PC-9 (cell line): ENCODE data around the gene JDP2. TPM values are rescaled to one million over a fixed set of nuclear protein-coding genes. Genes with fewer than 3 reads are reported as not detected.

ENCODE experiments used
- BruUV-seq: library from RNA; stranded (reverse); fragments of 400-500 nt; replicated peaks from 2 replicates; lab custom pipeline; 2021; lab: Mats Ljungman, UMichigan
- CTCF ChIA-PET: fragments of 300-600 bp; sonication (Branson Sonifier 250); formaldehyde crosslinking; loops from one replicate; lab custom pipeline; 2022; ENCODE audit warnings: antibody characterized with exemption; lab: Charles Lee
- POLR2A ChIA-PET: fragments of 300-600 bp; sonication (Branson Sonifier 250); formaldehyde crosslinking; loops from one replicate; lab custom pipeline; 2022; ENCODE audit warnings: antibody characterized with exemption; ENCODE audit not compliant: unreplicated experiment; lab: Charles Lee
- DNase-seq, 2 experiments: peaks; one replicate each; pipeline versions ENCODE4 v3.0.0 to v3.0.0-alpha.2; 2015 to 2022; ENCODE audit warnings: mixed read lengths in 1 of 2
- H2AFZ ChIP-seq: fragments of 200-600 bp; sonication (generic); 2 replicates; pipeline ENCODE4 v1.8.1; 2017; ENCODE audit warnings: antibody characterized with exemption
- H3F3A ChIP-seq: fragments of 200-600 bp; sonication (generic); 2 replicates; pipeline ENCODE4 v1.8.1; 2017; ENCODE audit warnings: antibody characterized with exemption, mild to moderate bottlenecking, low read depth; ENCODE audit not compliant: insufficient read depth
- H3K27ac ChIP-seq: fragments of 200-600 bp; sonication (generic); 2 replicates; pipeline ENCODE4 v1.6.1; 2016; ENCODE audit warnings: mixed run types
- H3K27me3 ChIP-seq: fragments of 200-600 bp; sonication (generic); 2 replicates; pipeline ENCODE4 v1.6.1; 2016; ENCODE audit warnings: low read depth, mixed run types; ENCODE audit not compliant: insufficient read depth
- H3K36me3 ChIP-seq: fragments of 200-600 bp; sonication (generic); 2 replicates; pipeline ENCODE4 v1.6.1; 2016; ENCODE audit warnings: low read depth, mixed run types
- H3K4me1 ChIP-seq: fragments of 200-600 bp; sonication (generic); replicated peaks from 2 replicates; pipeline ENCODE4 v1.6.1; 2016; ENCODE audit warnings: mixed run types; ENCODE audit not compliant: insufficient read depth
- H3K4me2 ChIP-seq: fragments of 200-600 bp; sonication (generic); 2 replicates; pipeline ENCODE4 v1.6.1; 2017; ENCODE audit warnings: mixed run types
- H3K4me3 ChIP-seq: fragments of 200-600 bp; sonication (generic); 2 replicates; pipeline ENCODE4 v1.6.1; 2016; ENCODE audit warnings: mixed run types
- H3K79me2 ChIP-seq: fragments of 200-600 bp; sonication (generic); 2 replicates; pipeline ENCODE4 v1.6.1; 2017; ENCODE audit warnings: low read depth, mixed run types
- H3K9me2 ChIP-seq: fragments of 200-600 bp; sonication (generic); 2 replicates; pipeline ENCODE4 v1.8.1; 2017; ENCODE audit warnings: mild to moderate bottlenecking; ENCODE audit not compliant: insufficient read depth
- H3K9me3 ChIP-seq: fragments of 200-600 bp; sonication (generic); 2 replicates; pipeline ENCODE4 v1.8.1; 2016; ENCODE audit warnings: low read depth; ENCODE audit not compliant: insufficient read depth
- H4K20me1 ChIP-seq: fragments of 200-600 bp; sonication (generic); 2 replicates; pipeline ENCODE4 v1.8.1; 2017; ENCODE audit not compliant: insufficient read depth
- EZH2 ChIP-seq: fragments of 200-600 bp; sonication (generic); IDR thresholded peaks from 2 replicates; pipeline ENCODE4 v1.8.0; 2017; ENCODE audit warnings: antibody characterized with exemption, low read depth
- intact Hi-C: fragments of 100-400 bp; cut with micrococcal nuclease; formaldehyde crosslinking; loops from one replicate; pipeline ENCODE4 v1.10.0; 2022; ENCODE audit not compliant: unreplicated experiment
- total RNA-seq: library from RNA; stranded (reverse); gene quantifications from 2 replicates; pipeline ENCODE4 v1.2.3, GENCODE V29; 2021
- TF ChIP-seq, protein P1 (sequence below): fragments of 200-600 bp; sonication (generic); conservative IDR thresholded peaks from 2 replicates; pipeline ENCODE4 v1.6.1; 2017; ENCODE audit warnings: mixed run types, antibody characterized with exemption, mild to moderate bottlenecking, moderate library complexity

JDP2 gene
- total RNA-seq, 1 experiment from 2014 or later = 186 TPM

DNA sequence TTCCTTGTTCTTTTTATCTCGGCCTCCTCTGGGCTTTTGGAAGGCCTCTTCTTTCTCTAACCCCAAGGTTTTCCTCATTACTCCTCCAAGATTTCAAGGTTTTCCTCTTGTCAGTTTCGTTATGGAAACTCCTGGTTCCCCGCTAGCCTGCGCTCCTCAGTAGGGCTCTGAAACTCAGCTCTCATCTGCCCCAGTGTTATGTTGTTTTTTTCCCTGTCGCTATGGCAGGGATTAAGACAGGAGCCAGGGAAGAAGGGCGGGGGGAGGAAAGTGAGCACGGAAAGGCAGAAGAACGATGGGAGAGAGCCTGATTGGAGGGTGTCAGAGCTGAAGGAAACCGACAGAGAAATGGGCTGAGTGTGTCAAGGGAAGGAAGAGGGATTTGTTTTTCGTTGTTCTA lies 26.5 kb upstream of the JDP2 start:
- peaks cover 33% of the 10 kb centered on the region for H3F3A ChIP-seq
- no peak for DNase-seq
- intact Hi-C loops = no loop called here
- no peaks in the 10 kb centered on the region for H3K9me2 ChIP-seq
- peaks cover 31% of the 10 kb centered on the region for H3K4me1 ChIP-seq
- no peak overlapping the region for H3K4me3 ChIP-seq
- no peaks in the 10 kb centered on the region for H3K79me2 ChIP-seq
- H3K36me3 ChIP-seq = no peaks in the 10 kb centered on the region
- peak overlapping the region; percentile 70 for H3K27ac ChIP-seq
- BruUV-seq = no TSS peak
- TF ChIP-seq EZH2 = no peak
- TF ChIP-seq, protein P1, sequence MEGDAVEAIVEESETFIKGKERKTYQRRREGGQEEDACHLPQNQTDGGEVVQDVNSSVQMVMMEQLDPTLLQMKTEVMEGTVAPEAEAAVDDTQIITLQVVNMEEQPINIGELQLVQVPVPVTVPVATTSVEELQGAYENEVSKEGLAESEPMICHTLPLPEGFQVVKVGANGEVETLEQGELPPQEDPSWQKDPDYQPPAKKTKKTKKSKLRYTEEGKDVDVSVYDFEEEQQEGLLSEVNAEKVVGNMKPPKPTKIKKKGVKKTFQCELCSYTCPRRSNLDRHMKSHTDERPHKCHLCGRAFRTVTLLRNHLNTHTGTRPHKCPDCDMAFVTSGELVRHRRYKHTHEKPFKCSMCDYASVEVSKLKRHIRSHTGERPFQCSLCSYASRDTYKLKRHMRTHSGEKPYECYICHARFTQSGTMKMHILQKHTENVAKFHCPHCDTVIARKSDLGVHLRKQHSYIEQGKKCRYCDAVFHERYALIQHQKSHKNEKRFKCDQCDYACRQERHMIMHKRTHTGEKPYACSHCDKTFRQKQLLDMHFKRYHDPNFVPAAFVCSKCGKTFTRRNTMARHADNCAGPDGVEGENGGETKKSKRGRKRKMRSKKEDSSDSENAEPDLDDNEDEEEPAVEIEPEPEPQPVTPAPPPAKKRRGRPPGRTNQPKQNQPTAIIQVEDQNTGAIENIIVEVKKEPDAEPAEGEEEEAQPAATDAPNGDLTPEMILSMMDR = no peak
- H3K4me2 ChIP-seq = peak overlapping the region; percentile 69
- H3K27me3 ChIP-seq = no peaks in the 10 kb centered on the region
- POLR2A ChIA-PET = no interaction called here
- no peaks in the 10 kb centered on the region for H3K9me3 ChIP-seq
- H4K20me1 ChIP-seq = no peaks in the 10 kb centered on the region
- no peak overlapping the region for H2AFZ ChIP-seq
- CTCF ChIA-PET = interaction anchor here (1.8 kb wide), 1 partner anchor 160 kb away, joined by 12 read pairs; no protein-coding TSS in a partner anchor

DNA sequence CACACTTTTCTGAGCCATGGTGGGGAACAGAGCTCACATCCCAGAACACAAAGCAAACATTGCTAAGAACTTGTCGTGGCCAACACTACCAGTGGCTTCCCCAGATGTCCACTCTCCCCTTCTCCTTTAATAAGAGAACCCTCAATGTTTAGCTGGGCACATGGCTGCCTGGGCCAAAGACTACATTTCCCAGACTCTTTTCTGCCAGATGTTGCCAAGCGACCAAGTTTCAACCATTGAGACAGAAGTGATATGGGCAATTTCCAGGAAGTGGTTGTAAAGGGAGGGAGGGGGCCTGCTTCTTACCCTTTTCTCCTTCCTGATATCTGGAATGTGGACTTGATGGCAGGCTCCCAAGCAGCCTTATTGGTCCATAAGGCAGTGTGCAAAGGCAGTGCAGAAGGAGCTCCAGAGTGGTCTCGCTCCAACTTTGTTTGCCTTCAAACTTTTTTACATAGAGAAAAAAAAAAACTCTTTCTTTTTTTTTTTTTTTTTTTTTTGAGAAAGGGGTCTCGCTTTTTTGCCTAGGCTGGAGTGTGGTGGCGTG lies 24.9 kb upstream of the JDP2 start:
- H3F3A ChIP-seq = peaks cover 33% of the 10 kb centered on the region
- no peak for TF ChIP-seq EZH2
- TF ChIP-seq, protein P1 = no peak
- no peaks in the 10 kb centered on the region for H3K27me3 ChIP-seq
- no TSS peak for BruUV-seq
- H3K4me2 ChIP-seq = no peak overlapping the region
- CTCF ChIA-PET = interaction anchor here (0.9 kb wide), 1 partner anchor 88 kb away, joined by 11 read pairs; no protein-coding TSS in a partner anchor
- no peaks in the 10 kb centered on the region for H4K20me1 ChIP-seq
- H3K27ac ChIP-seq = no peak overlapping the region
- POLR2A ChIA-PET = interaction anchor here (0.6 kb wide), 1 partner anchor 152 kb away, joined by 9 read pairs; no protein-coding TSS in a partner anchor
- peaks cover 31% of the 10 kb centered on the region for H3K4me1 ChIP-seq
- no peaks in the 10 kb centered on the region for H3K9me2 ChIP-seq
- H3K4me3 ChIP-seq = no peak overlapping the region
- H3K36me3 ChIP-seq = no peaks in the 10 kb centered on the region
- no peaks in the 10 kb centered on the region for H3K79me2 ChIP-seq
- no peaks in the 10 kb centered on the region for H3K9me3 ChIP-seq
- intact Hi-C loops = no loop called here
- DNase-seq = no peak
- H2AFZ ChIP-seq = no peak overlapping the region

DNA sequence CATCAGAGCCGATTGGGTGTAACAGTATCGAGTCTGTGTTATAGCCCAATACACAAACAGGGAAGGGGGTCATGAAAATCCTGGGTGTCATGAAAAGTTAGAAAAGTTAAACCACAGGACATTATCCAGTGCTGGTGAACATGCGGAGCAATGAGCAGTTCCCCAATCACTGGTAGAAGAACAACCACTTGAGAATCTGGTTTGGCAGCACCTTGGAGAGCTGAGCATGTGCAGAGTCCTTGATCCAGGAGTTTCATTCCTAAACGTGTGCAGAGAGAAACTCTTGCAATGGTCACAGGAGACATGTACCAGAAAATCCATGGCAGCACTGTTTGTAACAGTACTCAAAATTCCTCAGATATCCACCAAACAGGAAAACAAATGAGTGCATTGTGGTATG lies 23.0 kb upstream of the JDP2 start:
- no peak overlapping the region for H3K4me3 ChIP-seq
- H2AFZ ChIP-seq = no peak overlapping the region
- H3K27me3 ChIP-seq = no peaks in the 10 kb centered on the region
- CTCF ChIA-PET = no interaction called here
- H3K9me3 ChIP-seq = no peaks in the 10 kb centered on the region
- no peaks in the 10 kb centered on the region for H4K20me1 ChIP-seq
- intact Hi-C loops = no loop called here
- H3K9me2 ChIP-seq = no peaks in the 10 kb centered on the region
- H3K36me3 ChIP-seq = no peaks in the 10 kb centered on the region
- TF ChIP-seq, protein P1 = no peak
- no peak for TF ChIP-seq EZH2
- BruUV-seq = no TSS peak
- H3K4me2 ChIP-seq = no peak overlapping the region
- H3K4me1 ChIP-seq = peaks cover 24% of the 10 kb centered on the region
- no peak for DNase-seq
- peaks cover 24% of the 10 kb centered on the region for H3F3A ChIP-seq
- POLR2A ChIA-PET = interaction anchor here (0.7 kb wide), 1 partner anchor 49 kb away, joined by 5 read pairs; no protein-coding TSS in a partner anchor
- H3K27ac ChIP-seq = no peak overlapping the region
- H3K79me2 ChIP-seq = no peaks in the 10 kb centered on the region
